Transverse colon (tissue), 3 donors: ENCODE measurements around the gene CITED2.

Experiments
- EP300 ChIP-seq: sonication (generic); formaldehyde crosslinking; IDR thresholded peaks from one replicate; pipeline ENCODE4 v1.6.1; 2017; ENCODE audit warnings: antibody characterized with exemption, low read depth
- POLR2A ChIP-seq: fragments of 450-650 bp; IDR thresholded peaks from one replicate; pipeline ENCODE4 v1.6.1; 2016; ENCODE audit warnings: antibody characterized with exemption, mild to moderate bottlenecking, moderate library complexity
- TF ChIP-seq, protein P1 (sequence below), 5 experiments: fragments of 200-600 bp in 3 of 5; fragments of 450-650 bp in 2 of 5; sonication (generic) in 3 of 5; IDR thresholded peaks; 1 replicate in 2 of 5; 2 replicates in 3 of 5; pipeline ENCODE4 v1.5.1; 2016 to 2017; ENCODE audit warnings: antibody characterized with exemption in 5 of 5, inconsistent platforms in 3 of 5, mild to moderate bottlenecking in 2 of 5, moderate library complexity in 1 of 5

DNA sequence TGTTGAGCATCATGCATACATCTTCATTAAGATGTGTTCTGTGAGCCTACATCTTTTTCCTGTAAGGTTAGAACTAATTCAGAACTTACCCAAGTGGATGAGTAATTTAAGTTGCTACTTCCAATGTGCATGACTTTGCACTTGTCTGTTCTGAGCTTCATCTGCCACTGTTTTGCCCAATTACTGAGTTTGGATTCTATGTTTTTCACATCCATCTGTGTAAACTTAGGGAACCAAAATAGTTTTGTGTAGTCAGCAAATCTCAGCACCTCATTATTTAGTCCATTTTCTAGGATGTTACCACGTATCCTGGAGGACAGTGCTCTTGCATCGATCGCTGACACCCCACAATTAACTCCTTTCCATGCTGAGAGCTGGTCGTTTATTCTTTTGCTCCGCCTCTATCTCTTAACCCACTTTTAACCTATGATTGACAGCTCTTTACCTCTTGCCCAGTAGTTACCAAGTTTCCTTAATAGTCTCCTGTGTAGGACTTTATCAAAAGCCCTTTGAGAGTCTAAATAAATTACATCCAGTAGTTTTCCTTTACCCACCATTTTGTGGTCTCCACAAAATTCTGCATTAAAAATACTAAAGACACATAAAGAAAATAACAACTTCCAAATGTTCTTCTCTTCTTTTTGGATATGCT is 44.2 kb upstream of the CITED2 start:
- TF ChIP-seq, protein P1, sequence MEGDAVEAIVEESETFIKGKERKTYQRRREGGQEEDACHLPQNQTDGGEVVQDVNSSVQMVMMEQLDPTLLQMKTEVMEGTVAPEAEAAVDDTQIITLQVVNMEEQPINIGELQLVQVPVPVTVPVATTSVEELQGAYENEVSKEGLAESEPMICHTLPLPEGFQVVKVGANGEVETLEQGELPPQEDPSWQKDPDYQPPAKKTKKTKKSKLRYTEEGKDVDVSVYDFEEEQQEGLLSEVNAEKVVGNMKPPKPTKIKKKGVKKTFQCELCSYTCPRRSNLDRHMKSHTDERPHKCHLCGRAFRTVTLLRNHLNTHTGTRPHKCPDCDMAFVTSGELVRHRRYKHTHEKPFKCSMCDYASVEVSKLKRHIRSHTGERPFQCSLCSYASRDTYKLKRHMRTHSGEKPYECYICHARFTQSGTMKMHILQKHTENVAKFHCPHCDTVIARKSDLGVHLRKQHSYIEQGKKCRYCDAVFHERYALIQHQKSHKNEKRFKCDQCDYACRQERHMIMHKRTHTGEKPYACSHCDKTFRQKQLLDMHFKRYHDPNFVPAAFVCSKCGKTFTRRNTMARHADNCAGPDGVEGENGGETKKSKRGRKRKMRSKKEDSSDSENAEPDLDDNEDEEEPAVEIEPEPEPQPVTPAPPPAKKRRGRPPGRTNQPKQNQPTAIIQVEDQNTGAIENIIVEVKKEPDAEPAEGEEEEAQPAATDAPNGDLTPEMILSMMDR (IDR thresholded peaks at IDR 0.05), result no peak
- TF ChIP-seq EP300 (no peak), POLR2A (no peak)
